GM04504 (cell line): ENCODE measurements around the gene OXER1.
"Not testable (repeated sequence)": the region's sequence is repeated elsewhere in the genome, so short reads cannot be mapped to it uniquely, and the experiment has no call there.

ENCODE experiments used
- DNase-seq: peaks from one replicate; pipeline ENCODE4 v3.0.0-alpha.2; 2012; ENCODE audit warnings: low read depth

Gene OXER1

GRCh38 chr2:42752314-42752713 lies 11.6 kb downstream of the OXER1 start:
- DNase-seq, result no peak

DNA sequence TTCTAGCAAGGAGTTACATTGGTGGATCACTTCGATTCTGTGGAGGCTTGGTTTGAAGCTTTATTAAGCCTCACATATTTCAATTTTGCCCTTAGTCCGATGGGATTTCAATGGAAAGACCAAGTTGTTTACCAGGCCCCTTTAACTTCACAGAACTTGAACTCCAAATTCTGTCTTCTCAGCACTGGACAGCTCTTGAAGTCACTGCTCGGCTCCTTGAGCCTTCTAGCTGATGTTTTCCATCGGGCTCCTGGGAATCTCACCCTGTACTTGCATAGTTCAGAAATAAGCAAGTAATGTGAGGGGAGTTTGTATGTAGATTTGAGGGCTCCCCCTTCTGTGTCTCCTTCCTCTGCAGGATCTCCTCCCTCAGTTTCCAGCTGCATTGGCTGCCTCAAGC lies 15.1 kb downstream of the OXER1 start:
- DNase-seq, result no peak

GRCh38 chr2:42747422-42747821 lies 16.5 kb downstream of the OXER1 start:
- DNase-seq, result no peak

DNA sequence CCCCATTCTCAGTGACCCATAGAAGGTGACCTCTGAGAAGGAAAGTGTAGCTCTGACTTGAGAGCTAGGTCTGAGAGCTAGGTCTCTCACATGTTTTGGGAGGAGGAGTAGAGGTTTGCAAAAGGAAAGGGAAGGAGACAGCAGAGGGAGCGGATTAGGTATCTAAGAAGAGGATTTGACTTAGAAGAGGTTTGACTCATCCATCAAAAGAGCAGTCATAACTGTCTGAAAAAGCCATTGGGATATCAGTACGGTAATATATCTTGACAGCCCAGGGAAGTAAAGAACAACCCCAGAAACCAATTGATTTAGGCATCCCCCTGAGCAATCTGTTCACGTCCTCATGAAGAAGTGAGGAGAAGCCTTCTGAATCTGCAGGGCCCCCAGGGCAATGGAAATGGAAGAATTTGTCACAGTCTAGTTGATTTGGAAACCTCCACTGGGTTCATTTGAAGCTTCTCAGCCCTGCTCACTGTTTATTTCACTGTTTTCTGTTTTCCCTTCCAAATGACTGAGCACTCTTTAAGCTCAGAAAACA lies 19.3 kb downstream of the OXER1 start:
- no peak for DNase-seq

DNA sequence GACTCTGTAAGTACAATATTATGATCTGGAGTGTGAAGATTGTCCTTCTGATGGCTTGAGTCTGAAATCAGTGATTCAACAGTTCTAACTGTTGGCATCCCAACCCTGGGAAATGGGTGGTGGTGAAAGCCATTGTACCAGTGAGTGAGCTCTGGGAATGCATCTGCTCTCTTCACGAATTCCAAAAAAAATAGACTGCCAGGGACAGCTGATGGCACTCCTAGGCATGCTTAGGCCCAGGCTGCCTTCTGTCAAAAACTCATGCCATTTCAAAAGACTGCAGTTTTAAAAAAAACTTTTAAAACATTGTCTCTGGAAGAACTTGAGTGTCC lies 20.3 kb downstream of the OXER1 start:
- no peak for DNase-seq

- DNase-seq, result no peak
Observed at GRCh38 chr2:42742740-42743658, 20.9 kb downstream of the OXER1 start.

DNA sequence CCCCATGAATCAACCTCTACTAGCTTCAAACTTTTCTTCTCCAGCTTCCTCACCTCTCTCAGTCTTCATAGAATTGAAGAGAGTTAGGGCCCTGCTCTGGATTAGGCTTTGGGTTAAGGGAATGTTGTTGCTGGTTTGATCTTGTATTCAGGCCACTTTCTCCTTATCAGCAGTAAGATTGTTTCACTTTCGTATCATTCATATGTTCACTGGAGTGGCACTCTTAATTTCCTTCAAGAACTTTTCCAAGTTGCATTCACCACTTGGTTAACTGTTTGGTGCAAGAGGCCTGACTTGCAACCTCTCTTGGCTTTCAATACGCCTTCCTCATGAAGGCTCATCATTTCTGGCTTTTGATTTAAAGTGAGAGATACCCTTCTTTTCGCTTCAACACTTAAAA lies 22.8 kb downstream of the OXER1 start:
- no peak for DNase-seq

GRCh38 chr2:42736598-42737322 lies 27.2 kb downstream of the OXER1 start:
- DNase-seq, result no peak

DNA sequence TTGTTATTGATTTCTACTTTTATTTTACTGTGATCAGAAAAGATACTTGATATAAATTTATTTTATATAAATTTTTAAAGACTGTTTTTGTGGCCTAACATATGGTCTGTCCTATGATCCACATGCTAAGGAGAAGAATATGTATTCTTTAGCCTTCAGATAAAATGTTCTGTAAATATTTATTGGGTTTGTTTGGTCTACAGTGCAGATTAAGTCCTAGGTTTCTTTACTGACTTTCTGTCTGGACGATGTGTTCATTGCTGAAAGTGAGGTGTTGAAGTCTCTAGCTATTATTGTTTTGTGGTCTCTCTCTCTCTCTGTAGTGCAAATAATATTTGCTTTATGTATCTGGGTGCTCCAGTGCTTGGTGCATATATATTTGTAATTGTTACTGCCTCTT lies 30.1 kb downstream of the OXER1 start:
- DNase-seq, result no peak

GRCh38 chr2:42731316-42731715 lies 32.6 kb downstream of the OXER1 start:
- not testable (repeated sequence) for DNase-seq

DNA sequence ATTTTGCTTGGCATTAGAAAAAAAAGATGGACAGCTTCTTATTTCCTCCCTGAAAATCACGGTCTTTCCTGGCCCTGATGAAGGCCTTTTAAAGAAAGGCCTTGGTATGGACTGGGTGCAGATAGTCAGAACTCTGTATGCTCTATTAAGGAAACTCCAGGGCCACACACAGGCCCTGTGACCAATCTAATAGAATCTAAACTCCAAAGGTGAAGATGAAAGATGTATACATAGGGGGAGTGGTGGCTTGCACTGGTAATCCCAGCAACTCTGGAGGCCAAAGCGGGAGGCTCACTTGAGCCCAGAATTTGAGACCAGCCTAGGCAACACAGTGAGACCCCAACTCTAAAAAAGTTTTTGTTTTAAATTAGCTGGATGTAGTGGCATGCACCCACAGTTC lies 37.3 kb downstream of the OXER1 start:
- DNase-seq, result no peak

DNA sequence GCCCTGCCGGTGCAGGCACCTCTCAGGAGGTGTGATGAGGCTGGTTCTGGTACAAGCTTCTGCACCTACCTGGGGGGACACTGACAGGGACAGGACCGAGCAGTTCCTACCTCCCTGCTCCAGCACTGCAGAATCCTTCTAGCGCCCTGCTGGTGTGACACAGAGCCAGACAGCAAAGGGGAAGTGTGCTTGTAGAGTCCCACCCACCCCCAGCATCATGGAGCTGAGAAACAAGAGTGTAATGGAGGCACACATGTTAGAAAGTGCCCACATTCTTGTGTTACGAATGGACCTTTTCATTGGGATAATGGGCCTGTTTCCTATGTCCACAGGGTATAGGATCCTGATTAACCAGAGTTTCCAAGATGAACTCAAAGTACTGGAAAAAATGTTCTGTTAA lies 38.3 kb downstream of the OXER1 start:
- DNase-seq, result no peak

GRCh38 chr2:42724886-42725285 lies 39.0 kb downstream of the OXER1 start:
- DNase-seq, result no peak

GRCh38 chr2:42723465-42723864 lies 40.5 kb downstream of the OXER1 start:
- no peak for DNase-seq

DNA sequence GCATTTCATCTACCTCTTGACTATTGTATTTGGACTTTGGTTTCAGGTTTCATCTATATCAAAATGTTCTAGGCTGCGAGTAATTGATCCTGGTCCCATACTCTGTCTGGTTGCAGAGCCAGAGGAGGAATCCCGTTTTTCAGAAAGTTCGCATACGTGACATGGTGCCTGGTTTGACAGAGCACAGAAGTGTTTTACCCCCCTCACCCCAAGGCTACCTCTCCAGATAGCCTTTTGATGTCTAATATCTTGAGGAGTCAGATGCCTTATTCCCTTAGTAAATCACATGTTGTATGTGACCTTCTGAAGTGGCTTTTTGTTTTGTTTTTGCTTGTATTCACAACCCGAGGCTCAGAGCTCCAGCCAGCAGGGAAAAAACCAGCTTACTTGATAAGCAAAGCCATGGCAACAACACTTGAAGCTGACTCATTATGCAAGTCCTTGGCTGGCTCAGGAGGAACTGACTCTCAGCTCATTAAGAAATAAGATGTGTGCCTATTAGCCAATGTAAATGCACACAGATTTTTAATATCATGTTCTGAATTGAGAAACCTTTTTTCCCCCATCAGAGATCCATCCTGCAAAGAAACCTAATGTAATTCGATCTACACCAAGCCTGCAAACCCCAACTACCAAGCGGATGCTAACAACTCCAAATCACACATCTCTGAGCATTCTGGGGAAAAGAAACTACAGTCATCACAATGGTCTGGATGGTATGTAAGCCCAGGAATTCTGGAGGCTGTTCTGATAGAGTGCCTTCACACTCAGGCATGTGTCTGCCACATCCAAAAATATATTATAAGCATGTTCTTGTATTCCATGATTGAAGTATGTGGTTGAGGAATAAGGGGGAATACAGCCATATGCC lies 41.4 kb downstream of the OXER1 start:
- peak; percentile 80 for DNase-seq

DNA sequence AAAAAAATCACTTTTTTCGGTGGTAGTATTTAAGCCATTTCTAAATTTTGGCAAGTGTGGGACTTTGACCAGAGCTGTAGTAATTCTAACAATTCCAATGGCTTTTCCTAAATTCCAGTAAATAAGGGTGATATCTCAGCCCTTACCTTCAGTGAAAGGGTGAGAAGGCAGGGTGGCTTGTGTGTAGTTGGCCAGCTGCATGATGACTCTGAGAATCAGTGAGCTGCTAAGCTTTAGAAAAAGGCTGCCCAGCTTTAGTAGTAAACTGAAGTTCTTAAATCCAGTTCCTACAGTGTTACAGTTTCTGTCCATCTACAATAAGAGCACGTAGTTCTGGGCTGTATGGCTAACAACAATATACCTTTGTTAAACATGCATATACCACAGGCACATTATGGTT lies 42.0 kb downstream of the OXER1 start:
- DNase-seq, result no peak

DNA sequence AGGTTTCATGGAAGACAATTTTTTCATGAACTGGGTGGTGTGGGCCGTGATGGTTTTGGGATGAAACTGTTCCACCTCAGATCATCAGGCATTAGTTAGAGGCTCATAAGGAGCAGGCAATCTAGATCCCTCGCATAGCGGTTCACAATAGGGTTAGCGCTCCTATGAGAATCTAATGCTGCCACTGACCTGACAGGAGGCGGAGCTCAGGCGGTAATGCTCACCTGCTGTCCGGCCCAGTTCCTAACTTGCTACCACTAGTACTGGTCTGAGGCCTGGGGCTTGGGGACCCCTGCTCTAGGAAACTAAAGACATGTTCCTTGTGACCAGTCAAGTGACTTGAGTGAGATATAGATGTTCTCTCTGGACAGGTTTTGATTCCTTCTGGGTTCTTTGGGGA lies 49.2 kb downstream of the OXER1 start:
- no peak for DNase-seq

DNA sequence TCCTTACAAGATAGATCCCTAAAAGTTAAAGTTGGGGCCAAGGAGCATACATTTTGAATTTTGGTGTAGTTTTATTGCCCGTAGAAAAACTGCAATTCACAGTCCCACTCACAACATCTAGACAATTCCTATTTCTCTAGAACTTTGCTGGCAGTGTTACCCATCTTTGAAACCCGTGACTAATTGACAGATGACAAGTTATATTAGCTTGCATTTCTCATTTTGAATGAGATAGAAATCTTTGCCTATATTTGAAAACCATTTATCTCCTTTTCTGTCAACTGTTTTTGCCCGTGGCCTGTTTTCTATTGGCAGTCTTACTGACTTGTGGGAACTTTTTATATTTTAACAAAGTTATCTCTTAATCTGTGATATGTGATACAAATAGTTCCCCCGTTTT lies 50.0 kb downstream of the OXER1 start:
- no peak for DNase-seq

DNA sequence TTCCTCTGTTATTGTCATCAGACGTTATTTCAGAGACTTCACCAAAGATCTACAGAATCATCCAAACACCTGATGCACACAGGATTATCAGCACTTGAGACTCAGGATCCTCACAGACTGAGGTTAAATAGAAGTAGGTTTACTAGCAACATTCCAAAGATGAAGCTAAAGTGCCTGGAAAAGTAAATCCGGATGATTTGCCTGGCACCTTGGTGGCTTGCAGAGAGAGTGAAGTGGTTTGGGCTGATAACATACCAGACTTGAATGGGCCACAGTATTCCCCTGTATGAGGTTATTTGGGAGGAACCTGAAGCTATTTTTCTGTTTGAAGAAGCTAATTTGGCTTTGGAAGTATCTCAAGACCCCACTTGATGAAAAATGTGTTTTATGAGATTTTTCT lies 51.0 kb downstream of the OXER1 start:
- DNase-seq, result no peak
